Ectodermal cell (in vitro differentiated cells): ENCODE data around the gene SIRT7.
A peak's percentile ranks its signal among the peaks of the same experiment; 100 is the strongest.

Experiments used
- H3K27ac ChIP-seq: 2 replicates; pipeline ENCODE4 v1.7.0; 2013; ENCODE audit warnings: mild to moderate bottlenecking, low read depth, low read length; ENCODE audit not compliant: insufficient read depth, poor library complexity, severe bottlenecking
- H3K27me3 ChIP-seq: 2 replicates; pipeline ENCODE4 v1.7.0; 2013; ENCODE audit warnings: mild to moderate bottlenecking, low read length; ENCODE audit not compliant: insufficient read depth, control insufficient read depth, poor library complexity, severe bottlenecking
- H3K36me3 ChIP-seq: one replicate; pipeline ENCODE4 v1.7.0; 2013; ENCODE audit warnings: low read length; ENCODE audit not compliant: control insufficient read depth, insufficient read depth
- H3K4me1 ChIP-seq: one replicate; pipeline ENCODE4 v1.7.0; 2013; ENCODE audit warnings: low read length; ENCODE audit not compliant: control insufficient read depth, insufficient read depth
- H3K4me3 ChIP-seq: 2 replicates; pipeline ENCODE4 v1.7.0; 2013; ENCODE audit warnings: low read depth, low read length, control low read depth; ENCODE audit not compliant: insufficient read depth
- H3K9me3 ChIP-seq: 2 replicates; pipeline ENCODE4 v1.7.0; 2013; ENCODE audit warnings: mild to moderate bottlenecking, low read length, moderate library complexity; ENCODE audit not compliant: control insufficient read depth
- WGBS, 2 experiments: methylation state at CpG; one replicate each; pipeline ENCODE4 v1.1.7; 2013; ENCODE audit warnings: missing lambda C conversion rate in 2 of 2; 5-methylcytosine and 5-hydroxymethylcytosine counted together

The SIRT7 gene

GRCh38 chr17:81931189-81931556 lies 13.2 kb upstream of the SIRT7 start:
- peaks cover 12% of the 10 kb centered on the region for H3K4me1 ChIP-seq
- no peaks in the 10 kb centered on the region for H3K9me3 ChIP-seq
- no peak overlapping the region for H3K4me3 ChIP-seq
- WGBS, 2 experiments = 80 to 82% methylated on average over 13 of the region's 13 CpGs
- no peak overlapping the region for H3K27ac ChIP-seq
- H3K36me3 ChIP-seq = peaks cover 4% of the 10 kb centered on the region
- H3K27me3 ChIP-seq = peaks cover 17% of the 10 kb centered on the region

DNA sequence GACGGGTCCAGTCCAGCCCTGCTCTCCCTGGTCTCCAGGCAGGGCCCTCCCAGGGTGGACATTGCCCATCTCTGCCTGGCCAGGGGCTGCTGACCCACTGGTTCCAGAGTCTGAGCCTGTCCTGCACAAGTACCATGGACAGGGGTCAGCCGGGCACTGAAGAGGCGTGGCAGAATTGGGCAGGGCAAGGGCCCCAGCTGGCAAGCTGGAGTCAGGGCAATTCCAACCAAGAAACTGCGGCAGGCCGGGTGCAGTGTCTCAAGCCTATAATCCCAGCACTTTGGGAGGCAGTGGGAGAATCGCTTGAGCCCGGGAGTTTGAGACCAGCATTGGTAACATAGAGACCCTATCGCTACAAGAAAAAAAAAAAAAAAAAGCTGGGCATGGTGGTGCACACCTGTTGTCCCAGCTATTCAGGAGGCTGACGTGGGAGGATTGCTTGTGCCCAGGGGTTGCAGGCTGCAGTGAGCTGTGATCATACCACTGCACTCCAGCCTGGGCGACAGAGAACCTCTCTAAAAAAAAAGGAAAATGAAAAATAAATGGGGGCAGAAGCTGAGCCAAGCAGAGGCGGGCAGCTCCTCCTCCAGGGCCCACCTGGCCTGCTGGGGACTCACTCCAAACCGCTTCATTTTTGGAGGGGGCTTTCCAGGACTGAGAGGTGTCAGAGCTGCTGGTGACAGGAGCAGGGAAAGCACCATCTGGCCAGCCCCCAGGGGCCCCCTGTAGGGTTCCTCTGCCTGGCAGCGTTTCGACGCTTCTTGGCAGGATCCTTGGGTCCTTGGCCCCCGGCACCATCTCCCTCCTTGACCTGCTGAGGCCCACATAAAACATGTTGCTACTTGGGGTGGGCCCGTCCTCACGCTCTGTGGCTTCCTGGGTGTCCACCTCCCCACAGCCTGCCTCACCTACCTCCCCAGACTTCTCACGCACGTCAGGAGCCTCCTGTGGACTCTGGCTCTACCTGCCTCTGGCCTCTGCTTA lies 12.5 kb upstream of the SIRT7 start:
- no peak overlapping the region for H3K27ac ChIP-seq
- no peaks in the 10 kb centered on the region for H3K9me3 ChIP-seq
- H3K27me3 ChIP-seq = peaks cover 17% of the 10 kb centered on the region
- WGBS, 2 experiments = 82 to 83% methylated on average over 20 of the region's 20 CpGs
- H3K36me3 ChIP-seq = peaks cover 4% of the 10 kb centered on the region
- H3K4me3 ChIP-seq = no peak overlapping the region
- H3K4me1 ChIP-seq = peaks cover 13% of the 10 kb centered on the region

- peaks cover 19% of the 10 kb centered on the region for H3K4me1 ChIP-seq
- WGBS, 2 experiments = 87 to 90% methylated on average over 31 of the region's 31 CpGs
- H3K9me3 ChIP-seq = no peaks in the 10 kb centered on the region
- peaks cover 17% of the 10 kb centered on the region for H3K27me3 ChIP-seq
- no peak overlapping the region for H3K4me3 ChIP-seq
- peaks cover 2% of the 10 kb centered on the region for H3K36me3 ChIP-seq
- no peak overlapping the region for H3K27ac ChIP-seq
These were observed 11.5 kb upstream of the SIRT7 start for GRCh38 chr17:81929253-81930141.

DNA sequence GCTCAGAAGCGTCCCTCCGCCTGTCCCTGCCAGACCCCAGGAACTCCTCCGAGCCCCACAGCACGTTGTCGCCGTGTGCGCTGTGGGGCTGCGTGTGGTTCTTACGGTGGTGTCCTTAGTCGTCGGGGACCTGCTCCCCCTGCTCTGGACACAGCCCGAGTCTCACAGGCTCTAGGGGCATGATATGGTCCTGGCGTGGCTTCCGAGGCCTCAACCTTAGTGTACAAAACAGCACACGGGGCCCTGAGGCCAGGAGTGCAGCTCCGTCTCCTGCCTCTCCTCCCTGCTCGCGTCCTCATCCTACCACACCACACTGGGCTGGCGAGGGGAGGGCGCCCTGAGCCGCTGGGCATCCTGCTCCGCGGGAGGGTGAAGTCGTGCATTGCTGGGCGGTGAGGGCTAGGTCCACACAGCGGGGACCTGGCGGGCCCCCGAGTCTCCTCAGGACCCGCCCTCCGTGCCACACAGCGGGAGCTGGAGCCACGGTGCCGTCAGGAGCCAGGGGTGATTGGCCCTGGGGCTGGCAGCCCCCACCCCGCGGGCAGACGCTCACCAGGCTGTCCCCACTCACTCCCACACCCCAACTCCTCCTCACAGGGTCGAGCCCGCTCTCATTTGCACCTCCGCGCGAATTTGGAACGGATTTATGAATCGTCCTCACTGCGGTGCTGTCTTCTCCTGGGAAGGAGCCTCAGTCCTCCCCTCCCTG lies 10.7 kb upstream of the SIRT7 start:
- no peak overlapping the region for H3K27ac ChIP-seq
- H3K9me3 ChIP-seq = no peaks in the 10 kb centered on the region
- H3K4me3 ChIP-seq = peak overlapping the region; percentile 67
- H3K36me3 ChIP-seq = no peaks in the 10 kb centered on the region
- H3K4me1 ChIP-seq = peaks cover 27% of the 10 kb centered on the region
- WGBS, 2 experiments = 32% methylated on average over 44 of the region's 44 CpGs
- peaks cover 17% of the 10 kb centered on the region for H3K27me3 ChIP-seq

DNA sequence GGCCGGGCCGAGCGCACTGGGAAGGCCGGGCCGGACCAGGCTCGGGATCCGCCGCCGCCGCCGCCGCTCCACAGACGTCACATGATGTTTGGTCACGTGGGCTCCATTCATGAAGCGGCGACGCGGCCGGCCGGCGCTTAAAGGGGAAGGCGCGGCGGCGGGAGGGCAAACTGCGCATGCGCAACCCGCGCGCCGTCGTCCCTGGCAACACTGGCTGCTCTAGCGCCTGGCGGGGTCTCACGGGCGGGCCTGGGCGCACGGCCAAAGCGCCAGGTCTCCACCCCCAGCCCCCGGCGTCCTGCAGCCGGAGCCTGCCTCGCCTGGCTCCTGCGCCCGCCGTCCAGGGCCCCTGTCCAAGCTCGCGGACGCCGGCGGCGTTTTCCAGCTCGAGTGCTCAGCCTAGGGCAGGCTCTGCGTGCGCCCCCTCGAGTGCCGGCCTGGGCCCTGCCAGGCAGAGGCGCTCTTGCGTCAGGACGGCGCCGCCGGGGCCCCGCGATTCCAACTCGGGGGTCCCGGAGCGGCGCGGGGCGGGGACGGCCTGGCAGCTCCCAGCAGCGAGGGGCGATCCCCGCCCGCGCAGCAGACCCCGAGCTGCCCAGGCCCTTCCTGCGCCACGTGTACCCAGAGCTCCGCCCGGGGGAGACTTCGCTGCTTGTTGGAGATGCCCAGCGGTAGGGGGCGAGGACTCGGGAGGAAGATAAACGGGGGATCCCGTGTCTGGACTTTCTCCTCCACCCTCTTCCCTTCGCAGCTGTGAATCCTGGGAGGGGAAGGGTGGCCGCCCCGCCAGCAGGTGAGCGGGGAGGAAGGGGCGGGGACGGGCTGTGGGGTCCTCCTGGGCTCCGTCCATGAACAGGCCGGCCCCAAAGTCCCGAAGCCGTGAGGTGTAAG lies 9.9 kb upstream of the SIRT7 start, which contains the start of gene MAFG:
MAFG (minus strand) TSS at position 83 of the 891 bp plus-strand sequence. CDS start 4,550 bp downstream, outside the sequence.
- no peaks in the 10 kb centered on the region for H3K36me3 ChIP-seq
- no peaks in the 10 kb centered on the region for H3K9me3 ChIP-seq
- H3K4me3 ChIP-seq = peak within 1 kb of the TSS; percentile 67
- H3K27ac ChIP-seq = peak within 1 kb of the TSS; percentile 76
- H3K27me3 ChIP-seq = peaks cover 17% of the 10 kb centered on the region
- WGBS, 2 experiments = 1% methylated on average over 98 of the region's 98 CpGs
- peaks cover 32% of the 10 kb centered on the region for H3K4me1 ChIP-seq

- 0% methylated on average over 78 of the region's 78 CpGs for WGBS, 2 experiments
- Histone ChIP-seq H3K27me3 (peaks cover 17% of the 10 kb centered on the region), H3K4me3 (peak overlapping the region; percentile 67)
These were observed 9.2 kb upstream of the SIRT7 start for GRCh38 chr17:81927152-81927652.

GRCh38 chr17:81926451-81927151 lies 8.6 kb upstream of the SIRT7 start:
- WGBS, 2 experiments = 1% methylated on average over 46 of the region's 46 CpGs
- no peaks in the 10 kb centered on the region for H3K9me3 ChIP-seq

More at GRCh38 chr17:81927152-81927652, 9.2 kb upstream of the SIRT7 start:
- peaks cover 32% of the 10 kb centered on the region for H3K4me1 ChIP-seq
- no peaks in the 10 kb centered on the region for H3K36me3 ChIP-seq
- peak overlapping the region; percentile 76 for H3K27ac ChIP-seq
- no peaks in the 10 kb centered on the region for H3K9me3 ChIP-seq

DNA sequence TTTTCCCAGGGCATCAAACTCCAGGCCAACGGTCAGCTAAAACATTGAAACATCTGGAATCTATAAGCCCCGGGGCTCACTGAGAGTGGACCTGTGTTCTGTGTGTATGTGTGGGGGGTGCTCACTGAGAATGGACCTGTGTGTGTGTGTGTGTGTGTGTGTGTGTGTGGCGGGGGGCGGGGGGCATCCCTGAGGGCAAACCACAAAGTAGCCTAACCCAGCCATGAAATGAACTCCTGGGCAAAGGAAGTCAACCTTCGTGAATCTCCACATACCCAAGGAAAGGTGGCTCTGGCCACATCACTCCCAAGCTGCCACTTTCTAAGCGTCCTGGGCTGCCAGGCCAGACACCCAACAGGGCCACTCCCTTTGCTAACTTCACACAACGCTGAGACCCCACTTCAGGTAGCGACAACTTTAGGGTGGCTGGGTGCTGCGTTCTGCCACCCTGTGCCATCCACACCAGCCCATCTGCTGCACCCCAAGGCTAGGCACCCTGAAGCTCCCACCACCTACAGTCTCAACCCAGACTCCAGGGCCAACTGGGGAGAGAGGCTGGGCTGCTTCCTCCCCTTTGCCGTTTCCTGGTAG lies 8.0 kb upstream of the SIRT7 start:
- H3K9me3 ChIP-seq = no peaks in the 10 kb centered on the region
- H3K4me1 ChIP-seq = peaks cover 32% of the 10 kb centered on the region
- peak overlapping the region; percentile 76 for H3K27ac ChIP-seq
- H3K36me3 ChIP-seq = no peaks in the 10 kb centered on the region
- peaks cover 17% of the 10 kb centered on the region for H3K27me3 ChIP-seq
- WGBS, 2 experiments = 74% methylated on average over 10 of the region's 10 CpGs
- peak overlapping the region; percentile 67 for H3K4me3 ChIP-seq

More at GRCh38 chr17:81926451-81927151, 8.6 kb upstream of the SIRT7 start:
- Histone ChIP-seq H3K27ac (peak overlapping the region; percentile 76), H3K27me3 (peaks cover 17% of the 10 kb centered on the region), H3K4me3 (peak overlapping the region; percentile 67), H3K36me3 (no peaks in the 10 kb centered on the region), H3K4me1 (peaks cover 32% of the 10 kb centered on the region)
